HG02884 (cell line): Measurements from ENCODE around the gene MCTP1.

ENCODE experiments used
- ATAC-seq: cut with Tn5 transposase; IDR thresholded peaks from one replicate; pipeline ENCODE4 v1.9.1; 2021; ENCODE audit warnings: mild to moderate bottlenecking, moderate library complexity; ENCODE audit not compliant: unreplicated experiment

Gene MCTP1

GRCh38 chr5:94778299-94778698 is 506.6 kb downstream of the MCTP1 start:
- ATAC-seq: no peak

- ATAC-seq: no peak
These were observed 507.6 kb downstream of the MCTP1 start for GRCh38 chr5:94777056-94777880.

GRCh38 chr5:94776167-94776566 is 508.7 kb downstream of the MCTP1 start:
- no peak for ATAC-seq

- no peak for ATAC-seq
These were observed 509.8 kb downstream of the MCTP1 start for GRCh38 chr5:94775088-94775487.

GRCh38 chr5:94771742-94772141 is 513.2 kb downstream of the MCTP1 start:
- ATAC-seq: no peak

GRCh38 chr5:94769996-94770395 is 514.9 kb downstream of the MCTP1 start:
- ATAC-seq: no peak

- ATAC-seq: no peak
These were observed 523.1 kb downstream of the MCTP1 start for GRCh38 chr5:94761786-94762185.

GRCh38 chr5:94761055-94761454 is 523.8 kb downstream of the MCTP1 start:
- no peak for ATAC-seq

- no peak for ATAC-seq
These were observed 524.9 kb downstream of the MCTP1 start for GRCh38 chr5:94759961-94760360.

- ATAC-seq: no peak
These were observed 525.9 kb downstream of the MCTP1 start for GRCh38 chr5:94759022-94759421.

- no peak for ATAC-seq
These were observed 530.1 kb downstream of the MCTP1 start for GRCh38 chr5:94754824-94755223.

GRCh38 chr5:94751460-94751859 is 533.4 kb downstream of the MCTP1 start:
- ATAC-seq: no peak

- ATAC-seq: no peak
These were observed 534.2 kb downstream of the MCTP1 start for GRCh38 chr5:94750681-94751080.

- ATAC-seq: no peak
These were observed 535.9 kb downstream of the MCTP1 start for GRCh38 chr5:94749042-94749441.

GRCh38 chr5:94748212-94748611 is 536.7 kb downstream of the MCTP1 start:
- no peak for ATAC-seq

GRCh38 chr5:94747371-94747770 is 537.5 kb downstream of the MCTP1 start:
- ATAC-seq: no peak

- peak; percentile 38 for ATAC-seq
These were observed 538.2 kb downstream of the MCTP1 start for GRCh38 chr5:94746731-94747124.

- ATAC-seq: peak; percentile 78
These were observed 538.8 kb downstream of the MCTP1 start for GRCh38 chr5:94745786-94746730.

GRCh38 chr5:94744906-94745305 is 540.0 kb downstream of the MCTP1 start:
- peak; percentile 32 for ATAC-seq

- ATAC-seq: no peak
These were observed 542.0 kb downstream of the MCTP1 start for GRCh38 chr5:94742852-94743251.

- no peak for ATAC-seq
These were observed 544.6 kb downstream of the MCTP1 start for GRCh38 chr5:94740286-94740685.

- ATAC-seq: no peak
These were observed 548.4 kb downstream of the MCTP1 start for GRCh38 chr5:94736498-94736897.
